LNCaP clone FGC (cell line): ENCODE results near the gene NAALADL2.
A peak's percentile ranks its signal among the peaks of the same experiment; 100 is the strongest.
"Not testable (repeated sequence)": the region's sequence is repeated elsewhere in the genome, so short reads cannot be mapped to it uniquely, and the experiment has no call there.

ENCODE experiments used
- DNase-seq: peaks from one replicate; pipeline ENCODE4 v3.0.0-alpha.2; 2011; ENCODE audit warnings: low read depth
- H3K4me3 ChIP-seq: 2 replicates; pipeline ENCODE4 v1.5.1; 2011; ENCODE audit warnings: mild to moderate bottlenecking, low read depth, low read length, control low read depth
- TF ChIP-seq, protein P1 (sequence below): IDR thresholded peaks from 2 replicates; pipeline ENCODE4 v1.5.1; 2012; ENCODE audit warnings: mild to moderate bottlenecking; ENCODE audit not compliant: control insufficient read depth, insufficient read depth; ENCODE audit errors: extremely low read depth

NAALADL2 gene

DNA sequence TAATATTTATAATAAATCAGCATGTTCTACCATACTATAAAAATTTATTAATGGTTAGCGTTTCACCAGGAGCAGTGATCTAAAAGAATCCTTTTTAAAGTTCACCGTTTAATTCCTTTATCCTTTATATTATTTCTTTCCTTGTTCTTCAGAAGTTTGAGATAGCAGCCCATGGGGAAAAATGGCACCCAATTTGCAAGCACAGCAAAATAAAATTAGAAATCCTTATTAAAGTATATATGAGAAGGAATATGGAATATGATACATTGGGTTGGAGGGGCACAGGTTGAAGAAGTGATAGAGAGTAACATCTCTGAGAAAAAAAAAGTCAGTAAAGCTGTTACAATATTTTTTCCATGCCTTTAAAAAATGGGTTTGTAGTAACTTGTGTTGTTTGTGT lies 892.0 kb downstream of the NAALADL2 start:
- TF ChIP-seq, protein P1, sequence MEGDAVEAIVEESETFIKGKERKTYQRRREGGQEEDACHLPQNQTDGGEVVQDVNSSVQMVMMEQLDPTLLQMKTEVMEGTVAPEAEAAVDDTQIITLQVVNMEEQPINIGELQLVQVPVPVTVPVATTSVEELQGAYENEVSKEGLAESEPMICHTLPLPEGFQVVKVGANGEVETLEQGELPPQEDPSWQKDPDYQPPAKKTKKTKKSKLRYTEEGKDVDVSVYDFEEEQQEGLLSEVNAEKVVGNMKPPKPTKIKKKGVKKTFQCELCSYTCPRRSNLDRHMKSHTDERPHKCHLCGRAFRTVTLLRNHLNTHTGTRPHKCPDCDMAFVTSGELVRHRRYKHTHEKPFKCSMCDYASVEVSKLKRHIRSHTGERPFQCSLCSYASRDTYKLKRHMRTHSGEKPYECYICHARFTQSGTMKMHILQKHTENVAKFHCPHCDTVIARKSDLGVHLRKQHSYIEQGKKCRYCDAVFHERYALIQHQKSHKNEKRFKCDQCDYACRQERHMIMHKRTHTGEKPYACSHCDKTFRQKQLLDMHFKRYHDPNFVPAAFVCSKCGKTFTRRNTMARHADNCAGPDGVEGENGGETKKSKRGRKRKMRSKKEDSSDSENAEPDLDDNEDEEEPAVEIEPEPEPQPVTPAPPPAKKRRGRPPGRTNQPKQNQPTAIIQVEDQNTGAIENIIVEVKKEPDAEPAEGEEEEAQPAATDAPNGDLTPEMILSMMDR = no peak
- no peak overlapping the region for H3K4me3 ChIP-seq
- no peak for DNase-seq

DNA sequence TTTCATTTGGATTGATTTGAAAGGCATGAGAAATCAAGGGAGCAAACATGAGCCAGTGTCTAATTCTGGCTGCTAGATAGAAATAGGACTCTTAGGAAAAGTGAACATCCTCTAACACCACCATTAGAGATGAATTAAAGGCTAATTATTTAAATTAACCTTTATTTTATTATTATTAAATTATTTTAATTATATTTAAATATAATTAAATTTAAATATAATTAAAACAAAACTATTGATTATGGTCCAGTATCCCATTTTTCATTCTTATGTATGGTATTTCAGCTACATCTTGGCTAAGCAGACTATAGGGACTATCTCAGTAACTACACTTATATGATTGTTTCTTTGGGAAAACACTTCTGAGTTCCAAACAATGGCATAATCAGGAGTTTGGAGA lies 904.8 kb downstream of the NAALADL2 start:
- no peak for DNase-seq
- TF ChIP-seq, protein P1 = no peak
- no peak overlapping the region for H3K4me3 ChIP-seq

DNA sequence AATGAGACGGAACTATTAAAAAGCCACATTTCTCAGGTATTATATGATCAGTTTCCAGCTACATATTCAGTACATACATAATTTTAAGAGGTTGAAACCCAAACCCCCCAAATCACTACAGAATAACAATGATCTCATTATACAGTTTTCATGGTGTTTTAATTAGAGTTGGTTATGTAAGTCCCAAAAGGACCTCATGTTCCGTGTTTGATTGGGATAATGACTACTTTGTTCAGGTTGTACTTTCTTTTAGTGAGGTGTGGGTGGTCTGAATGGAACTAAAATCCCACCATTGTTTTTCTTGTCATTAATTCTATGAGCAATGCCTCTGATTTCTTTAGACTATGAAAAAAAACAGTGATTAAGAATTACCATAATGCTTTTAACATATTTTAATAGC lies 905.6 kb downstream of the NAALADL2 start:
- TF ChIP-seq, protein P1 = no peak
- no peak for DNase-seq
- H3K4me3 ChIP-seq = no peak overlapping the region

DNA sequence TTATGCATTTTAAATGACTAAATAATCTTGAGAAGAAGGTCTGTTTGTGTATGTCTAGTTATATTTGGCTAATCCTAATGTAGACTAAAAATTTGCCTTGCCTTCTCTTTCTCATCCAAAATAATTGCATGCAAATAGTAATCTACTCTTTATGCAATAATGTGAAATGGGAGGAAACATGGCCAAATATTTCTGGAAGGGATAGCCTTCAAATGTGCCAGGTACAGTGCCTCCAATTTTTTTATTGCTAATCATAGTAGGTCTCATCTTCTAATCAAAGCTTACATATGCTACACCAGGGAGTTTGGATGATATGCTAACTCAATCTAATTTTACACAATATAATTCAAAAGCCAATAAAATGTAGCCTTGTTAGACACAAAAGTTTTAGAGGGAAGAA lies 911.3 kb downstream of the NAALADL2 start:
- TF ChIP-seq, protein P1 = no peak
- H3K4me3 ChIP-seq = no peak overlapping the region
- no peak for DNase-seq

DNA sequence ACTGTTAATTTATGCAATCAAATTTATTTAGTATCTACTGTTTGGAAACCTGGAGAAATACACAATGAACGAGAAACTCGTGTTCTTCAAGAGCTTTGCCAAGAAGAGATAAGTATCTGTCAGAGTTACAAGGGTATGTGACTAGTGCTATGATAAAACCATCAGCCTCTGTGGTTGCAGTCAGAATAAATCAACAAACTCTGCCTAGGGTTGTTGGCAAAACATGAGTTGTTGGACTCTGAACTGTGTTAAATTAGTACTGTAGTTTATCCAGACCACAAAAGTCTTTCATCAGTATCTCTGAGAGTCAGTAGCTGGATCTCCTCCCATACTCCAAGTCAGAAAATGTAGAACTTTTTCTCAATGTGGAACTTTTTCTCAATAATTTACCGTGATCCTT lies 918.4 kb downstream of the NAALADL2 start:
- TF ChIP-seq, protein P1 = no peak
- DNase-seq = peak; percentile 90

DNA sequence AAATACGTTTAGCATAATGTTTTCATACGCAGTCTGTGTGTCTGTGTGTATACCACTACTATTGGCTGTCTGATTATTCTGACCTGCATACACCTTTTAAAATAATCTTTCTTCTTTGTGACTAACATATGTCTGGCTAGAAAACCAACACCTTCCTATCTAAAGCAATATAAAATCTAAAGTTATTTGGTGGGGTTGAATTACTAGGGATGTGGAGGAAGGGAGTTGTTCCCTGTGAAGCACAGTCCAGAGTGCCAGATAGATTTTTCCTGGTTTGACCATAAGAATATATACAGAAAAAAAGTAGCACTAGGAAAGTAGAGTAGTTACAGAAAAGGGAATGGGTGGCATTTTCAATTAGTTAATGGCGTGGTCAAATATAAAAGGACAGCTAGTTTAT lies 918.8 kb downstream of the NAALADL2 start:
- H3K4me3 ChIP-seq = no peak overlapping the region
- TF ChIP-seq, protein P1 = no peak
- peak; percentile 86 for DNase-seq

More for the DNA sequence above, 918.4 kb downstream of the NAALADL2 start:
- H3K4me3 ChIP-seq = no peak overlapping the region

DNA sequence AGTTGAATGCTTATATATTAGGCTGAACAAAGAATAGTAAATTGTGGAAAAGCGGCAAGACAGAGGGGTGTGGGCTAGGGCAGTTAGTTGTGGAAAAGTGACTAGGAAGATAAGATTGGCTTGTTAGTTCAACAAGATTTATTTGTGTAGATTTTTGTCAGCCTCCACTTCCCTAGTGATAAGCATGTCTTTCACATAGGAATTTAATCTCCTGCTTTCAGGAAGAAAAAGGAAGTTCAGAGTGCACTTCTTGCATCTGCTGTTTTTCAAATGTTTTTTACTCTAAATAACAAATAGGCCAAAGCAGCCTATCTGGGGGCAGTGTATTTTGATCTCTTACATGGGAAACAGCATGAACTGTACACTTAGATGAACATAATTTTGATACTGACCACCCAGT lies 919.9 kb downstream of the NAALADL2 start:
- TF ChIP-seq, protein P1 = no peak
- DNase-seq = no peak
- H3K4me3 ChIP-seq = no peak overlapping the region

DNA sequence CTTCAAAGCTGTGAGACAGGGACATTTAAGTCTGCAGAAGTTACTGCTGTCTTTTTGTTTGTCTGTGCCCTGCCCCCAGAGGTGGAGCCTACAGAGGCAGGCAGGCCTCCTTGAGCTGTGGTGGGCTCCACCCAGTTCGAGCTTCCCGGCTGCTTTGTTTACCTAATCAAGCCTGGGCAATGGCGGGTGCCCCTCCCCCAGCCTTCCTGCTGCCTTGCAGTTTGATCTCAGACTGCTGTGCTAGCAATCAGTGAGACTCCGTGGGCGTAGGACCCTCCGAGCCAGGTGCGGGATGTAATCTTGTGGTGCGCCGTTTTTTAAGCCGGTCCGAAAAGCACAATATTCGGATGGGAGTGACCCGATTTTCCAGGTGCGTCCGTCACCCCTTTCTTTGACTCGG lies 928.0 kb downstream of the NAALADL2 start:
- DNase-seq, H3K4me3 ChIP-seq: not testable (repeated sequence)
